Measurements from ENCODE around the gene LGR4.

DNA sequence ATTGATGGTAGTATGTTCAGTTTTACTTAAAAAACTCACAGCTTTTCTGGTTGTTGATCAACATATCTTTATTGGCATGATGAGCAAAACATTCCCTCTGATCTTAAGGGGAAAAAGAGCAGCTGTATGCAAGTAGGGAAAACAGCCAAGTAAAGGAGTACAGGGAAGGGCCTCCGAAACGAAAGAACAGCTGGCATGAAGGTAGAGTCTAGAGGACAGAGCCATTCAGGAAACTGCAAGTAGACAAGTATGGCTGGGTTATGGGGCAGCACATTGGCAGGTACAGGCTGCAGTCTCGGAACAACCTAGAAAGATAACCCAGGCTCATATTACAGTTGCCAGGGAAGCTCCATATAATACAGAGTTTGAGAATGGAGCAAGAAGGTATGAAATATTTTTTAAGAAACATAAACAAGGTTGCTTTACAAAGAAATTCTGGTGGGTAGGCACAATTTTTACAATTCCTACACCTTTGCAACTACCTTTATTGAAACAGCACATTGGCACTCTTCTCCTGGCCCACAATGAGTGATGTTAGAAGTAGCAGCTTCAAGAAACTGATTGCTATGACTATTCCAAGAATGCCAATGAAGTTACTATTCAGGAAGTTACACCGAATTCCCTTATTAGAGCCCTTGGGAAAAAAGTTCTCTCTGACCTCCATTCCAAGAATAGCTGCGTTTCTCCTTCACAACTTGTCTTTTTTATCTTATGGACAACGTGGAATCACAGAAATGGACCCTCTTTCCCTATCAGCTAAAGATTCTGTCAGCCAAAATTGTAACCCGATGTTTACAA is 45.2 kb downstream of the LGR4 start:
- TF ChIP-seq, protein P1, sequence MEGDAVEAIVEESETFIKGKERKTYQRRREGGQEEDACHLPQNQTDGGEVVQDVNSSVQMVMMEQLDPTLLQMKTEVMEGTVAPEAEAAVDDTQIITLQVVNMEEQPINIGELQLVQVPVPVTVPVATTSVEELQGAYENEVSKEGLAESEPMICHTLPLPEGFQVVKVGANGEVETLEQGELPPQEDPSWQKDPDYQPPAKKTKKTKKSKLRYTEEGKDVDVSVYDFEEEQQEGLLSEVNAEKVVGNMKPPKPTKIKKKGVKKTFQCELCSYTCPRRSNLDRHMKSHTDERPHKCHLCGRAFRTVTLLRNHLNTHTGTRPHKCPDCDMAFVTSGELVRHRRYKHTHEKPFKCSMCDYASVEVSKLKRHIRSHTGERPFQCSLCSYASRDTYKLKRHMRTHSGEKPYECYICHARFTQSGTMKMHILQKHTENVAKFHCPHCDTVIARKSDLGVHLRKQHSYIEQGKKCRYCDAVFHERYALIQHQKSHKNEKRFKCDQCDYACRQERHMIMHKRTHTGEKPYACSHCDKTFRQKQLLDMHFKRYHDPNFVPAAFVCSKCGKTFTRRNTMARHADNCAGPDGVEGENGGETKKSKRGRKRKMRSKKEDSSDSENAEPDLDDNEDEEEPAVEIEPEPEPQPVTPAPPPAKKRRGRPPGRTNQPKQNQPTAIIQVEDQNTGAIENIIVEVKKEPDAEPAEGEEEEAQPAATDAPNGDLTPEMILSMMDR (conservative IDR thresholded peaks at IDR 0.05), result no peak
- TF ChIP-seq EZH2 (IDR thresholded peaks at IDR 0.05; ENCODE audit: low read depth), result no peak

Data from PC-9 (cell line).